Ovary (tissue), 9 donors: Measurements from ENCODE around the gene LDAH. TPM values are rescaled to one million over a fixed set of nuclear protein-coding genes. Genes with fewer than 3 reads are reported as not detected.

Experiments used
- DNase-seq, 5 donors: peaks; one replicate each; pipeline ENCODE4 v3.0.0-alpha.2; 2019 to 2020
- H3K27ac ChIP-seq, 2 donors: fragments of 200-600 bp; one replicate each; pipeline versions ENCODE4 v1.5.1 to v1.8.0; 2019 to 2022
- H3K27me3 ChIP-seq: fragments of 200-600 bp; one replicate; pipeline ENCODE4 v1.8.0; 2022
- H3K36me3 ChIP-seq: fragments of 200-600 bp; sonication (generic); one replicate; pipeline ENCODE4 v1.5.1; 2019
- H3K4me1 ChIP-seq: one replicate; pipeline ENCODE4 v1.8.1; 2013; ENCODE audit warnings: mild to moderate bottlenecking, moderate library complexity; ENCODE audit not compliant: insufficient read depth
- H3K4me3 ChIP-seq: fragments of 200-600 bp; sonication (generic); one replicate; pipeline ENCODE4 v1.5.1; 2017
- H3K9me3 ChIP-seq, 2 donors: fragments of 200-600 bp in 1 of 2; sonication (generic) in 1 of 2; one replicate each; pipeline versions ENCODE4 v1.5.1 to v1.8.1; 2013 to 2019; ENCODE audit warnings: mild to moderate bottlenecking in 1 of 2, moderate library complexity in 1 of 2
- CTCF ChIP-seq, 3 donors: fragments of 450-650 bp in 2 of 3; fragments of 200-600 bp in 1 of 3; IDR thresholded peaks; one replicate each; pipeline versions ENCODE4 v1.5.1 to v1.8.0; 2016 to 2022; ENCODE audit warnings: antibody characterized with exemption in 3 of 3, mild to moderate bottlenecking in 1 of 3
- EP300 ChIP-seq: sonication (generic); formaldehyde crosslinking; IDR thresholded peaks from one replicate; pipeline ENCODE4 v1.6.1; 2017; ENCODE audit warnings: antibody characterized with exemption
- POLR2A ChIP-seq: fragments of 450-650 bp; IDR thresholded peaks from one replicate; pipeline ENCODE4 v1.6.1; 2017; ENCODE audit warnings: antibody characterized with exemption, mild to moderate bottlenecking, moderate library complexity
- WGBS, 3 donors: extraction: QIAGEN DNeasy Blood & Tissue Kit in 1 of 3; methylation state at CpG; one replicate each; pipeline versions ENCODE4 v1.1.5 to v1.1.7; 2013 to 2017; 5-methylcytosine and 5-hydroxymethylcytosine counted together
- intact Hi-C, 4 donors: fragments of 100-400 bp; cut with DNase I; formaldehyde crosslinking; loops; one replicate each; pipeline versions ENCODE4 v1.11.0 to v1.15.1; 2022 to 2023
- polyA plus RNA-seq, 2 donors: library from polyadenylated mRNA; stranded (reverse); fragments of 200-250 nt in 1 of 2; fragments of 350-450 nt in 1 of 2; fragmentation: Illumina TruSeq in 1 of 2; extraction: RNeasy Lipid Tissue Mini Kit (QIAGEN cat#74804) in 1 of 2; gene quantifications; one replicate each; pipeline ENCODE4 v1.2.3, GENCODE V29; 2013 to 2014
- total RNA-seq, 7 donors: library from RNA; depleted of rRNA in 2 of 7; stranded (reverse); fragments of >200 nt in 2 of 7; fragmentation: NEBNext Ultra II Directional in 3 of 7; extraction: Animal tissue kit (Norgen Biotek cat#: 25700) in 3 of 7; gene quantifications; one replicate each; pipeline versions ENCODE4 v1.1.0 to v1.2.4, GENCODE V29; 2016 to 2023
- donor health status: DM: no; HTN: no; CAD: no; lungs with moderate emphysema.
- donor health status: DM: no; HTN: no; CAD: no.
- donor health status: Bipolar disorder and iron deficiency.
- donor health status: DM: yes; HTN: yes; CAD: no.
- donor health status: DM: no; HTN: no; CAD: no.
- donor health status: DM: yes; HTN: yes; CAD: no.

The LDAH gene
- total and polyA plus RNA-seq, 9 donors, result 4.0 to 21.0 (median 11.0) TPM

- Histone ChIP-seq H3K36me3 (no peaks in the 10 kb centered on the region), H3K4me3 (no peak overlapping the region), H3K9me3 (no peaks in the 10 kb centered on the region), H3K4me1 (peaks cover 5% of the 10 kb centered on the region), H3K27me3 (no peaks in the 10 kb centered on the region), H3K27ac (no peak overlapping the region)
- no peak for DNase-seq
- 65 to 80% (median 78%) methylated on average over 5 of the region's 5 CpGs for WGBS, 3 donors
- no peak for TF ChIP-seq CTCF (IDR thresholded peaks at IDR 0.05)
- no peak for TF ChIP-seq POLR2A
- TF ChIP-seq EP300, result no peak
- intact Hi-C loops, result loop anchor here in 2 of 4 donors (2.0 kb wide), 2 partner anchors 296 to 300 kb away; no protein-coding TSS in a partner anchor
These were observed 160.5 kb downstream of the LDAH start for GRCh38 chr2:20662308-20662937.

- Histone ChIP-seq H3K27ac (no peak overlapping the region), H3K36me3 (no peaks in the 10 kb centered on the region), H3K4me3 (no peak overlapping the region), H3K9me3 (no peaks in the 10 kb centered on the region), H3K4me1 (peaks cover 4% of the 10 kb centered on the region), H3K27me3 (no peaks in the 10 kb centered on the region)
- intact Hi-C loops, result loop anchor here in 2 of 4 donors (2.0 kb wide), 2 partner anchors 297 to 301 kb away; no protein-coding TSS in a partner anchor
- TF ChIP-seq POLR2A (no peak), EP300 (no peak), CTCF (IDR thresholded peaks at IDR 0.05) (peak; percentile 80 to 87 (median 83))
- WGBS, 3 donors, result 29 to 37% (median 33%) methylated on average over 11 of the region's 11 CpGs
- peak; percentile 42 to 73 (median 70) for DNase-seq
These were observed 161.2 kb downstream of the LDAH start for GRCh38 chr2:20661421-20662307.

DNA sequence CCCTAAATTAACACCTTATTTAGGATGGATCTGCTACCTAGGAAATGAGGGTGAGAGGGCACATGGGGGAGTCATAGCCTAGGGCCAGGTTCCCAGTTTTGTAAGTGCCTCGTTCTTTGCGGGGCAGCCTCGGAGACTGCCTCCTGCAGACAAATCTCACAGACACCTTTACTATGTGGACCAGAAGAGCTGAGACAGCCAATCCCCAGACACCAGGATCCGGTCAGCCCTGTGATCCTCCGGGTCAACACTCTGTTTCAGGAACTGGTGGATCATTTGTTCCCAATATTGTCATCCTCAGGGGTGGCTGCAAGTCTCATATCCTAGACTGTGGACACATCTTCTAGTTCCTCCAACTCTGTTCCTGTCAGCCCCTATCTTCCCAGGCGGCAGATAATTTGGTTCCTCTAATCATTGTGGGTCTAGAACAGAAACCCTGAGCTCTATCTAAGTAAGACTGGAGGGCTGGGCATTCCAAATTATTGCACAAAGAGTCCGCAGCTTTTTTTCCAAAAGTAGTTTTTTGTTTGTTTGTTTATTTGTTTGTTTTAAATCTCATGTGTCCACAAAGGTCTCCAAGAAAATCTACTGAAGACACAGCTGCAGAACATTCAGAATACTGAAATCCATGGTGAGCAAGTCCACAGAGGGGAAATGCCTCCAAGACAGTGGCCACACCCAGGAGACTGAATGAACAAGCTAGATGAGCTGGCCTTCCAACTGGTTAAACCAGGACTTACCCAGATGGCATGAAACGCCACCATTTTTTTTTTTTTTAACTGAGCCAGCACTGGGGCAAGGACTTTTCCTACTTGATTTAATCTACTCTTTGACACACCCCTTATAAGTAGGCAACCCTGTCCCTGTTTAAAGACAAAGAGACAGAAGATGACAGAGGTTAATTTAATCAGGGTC is 162.1 kb downstream of the LDAH start:
- intact Hi-C loops, result no loop called here

More for the DNA sequence above, 162.1 kb downstream of the LDAH start:
- no peaks in the 10 kb centered on the region for H3K9me3 ChIP-seq
- H3K4me3 ChIP-seq, result no peak overlapping the region
- no peak for DNase-seq
- no peak overlapping the region for H3K27ac ChIP-seq
- 43 to 51% (median 50%) methylated on average over 8 of the region's 8 CpGs for WGBS, 3 donors
- no peaks in the 10 kb centered on the region for H3K36me3 ChIP-seq
- TF ChIP-seq POLR2A (no peak), CTCF (IDR thresholded peaks at IDR 0.05) (no peak), EP300 (no peak)
- no peaks in the 10 kb centered on the region for H3K4me1 ChIP-seq
- H3K27me3 ChIP-seq, result no peaks in the 10 kb centered on the region
